ENCODE measurements around the gene KISS1R.

DNA sequence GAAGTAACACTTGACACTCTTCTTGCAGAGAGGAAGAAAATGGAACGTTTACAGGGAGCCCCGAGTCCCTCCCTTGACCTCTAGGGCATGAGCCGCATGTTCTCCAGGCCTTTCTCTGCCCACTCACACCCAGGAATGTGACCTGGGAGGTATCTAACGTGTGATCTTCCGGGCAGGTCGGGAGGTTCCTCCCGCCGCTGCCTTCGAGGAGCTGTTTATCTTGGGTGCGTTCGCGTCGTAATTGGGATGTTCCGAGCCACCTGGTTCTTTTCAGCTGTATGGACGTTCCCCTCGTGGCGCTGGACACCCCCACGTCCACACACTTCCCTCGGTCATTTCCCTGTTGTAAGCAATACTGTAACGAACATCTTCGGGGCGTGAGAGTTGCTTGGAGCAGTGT, 22.3 kb downstream of the KISS1R start:
- TF ChIP-seq TAF1 (IDR thresholded peaks at IDR 0.05; ENCODE audit: low read depth, low read length) (no peak), POLR2AphosphoS5 (IDR thresholded peaks at IDR 0.05; ENCODE audit: low read depth, low read length) (no peak)
